GM23338 (cell line): ENCODE data around the gene TRPC4. TPM values are rescaled to one million over a fixed set of nuclear protein-coding genes. Genes with fewer than 3 reads are reported as not detected.
A peak's percentile ranks its signal among the peaks of the same experiment; 100 is the strongest.

ENCODE experiments used
- ATAC-seq: fragments of 200-7000 bp; cut with Tn5 transposase; 3 replicates; pipeline ENCODE4 v1.9.1; 2020
- DNase-seq: peaks from one replicate; pipeline ENCODE4 v3.0.0-alpha.2; 2015; ENCODE audit warnings: low spot score
- H2AFZ ChIP-seq: fragments of 200-600 bp; sonication (generic); 2 replicates; pipeline ENCODE4 v1.8.0; 2016; ENCODE audit warnings: antibody characterized with exemption, mild to moderate bottlenecking, moderate library complexity
- H3F3A ChIP-seq: fragments of 200-600 bp; sonication (generic); replicated peaks from 2 replicates; pipeline ENCODE4 v1.8.0; 2017; ENCODE audit warnings: antibody characterized with exemption, mixed run types, low read depth
- H3K27ac ChIP-seq: fragments of 200-600 bp; sonication (generic); 2 replicates; pipeline ENCODE4 v1.6.1; 2016; ENCODE audit warnings: low read depth
- H3K27me3 ChIP-seq: fragments of 200-600 bp; sonication (generic); 2 replicates; pipeline ENCODE4 v1.8.0; 2016; ENCODE audit warnings: mild to moderate bottlenecking, mixed run types, moderate library complexity; ENCODE audit not compliant: insufficient read depth
- H3K36me3 ChIP-seq: fragments of 200-600 bp; sonication (generic); 2 replicates; pipeline ENCODE4 v1.8.0; 2016; ENCODE audit warnings: mild to moderate bottlenecking; ENCODE audit not compliant: insufficient read depth
- H3K4me1 ChIP-seq: fragments of 200-600 bp; sonication (generic); 2 replicates; pipeline ENCODE4 v1.8.0; 2016; ENCODE audit warnings: mild to moderate bottlenecking, moderate library complexity; ENCODE audit not compliant: insufficient read depth
- H3K4me2 ChIP-seq: fragments of 200-600 bp; sonication (generic); 2 replicates; pipeline ENCODE4 v1.7.1; 2017; ENCODE audit warnings: mixed run types
- H3K4me3 ChIP-seq: fragments of 200-600 bp; sonication (generic); 2 replicates; pipeline ENCODE4 v1.6.1; 2016; ENCODE audit warnings: mixed run types
- H3K79me2 ChIP-seq: fragments of 200-600 bp; sonication (generic); replicated peaks from 2 replicates; pipeline ENCODE4 v1.8.0; 2017; ENCODE audit warnings: mild to moderate bottlenecking; ENCODE audit not compliant: insufficient read depth
- H3K9me2 ChIP-seq: fragments of 200-600 bp; sonication (generic); 2 replicates; pipeline ENCODE4 v1.8.0; 2017; ENCODE audit not compliant: insufficient read depth
- H4K20me1 ChIP-seq: fragments of 200-600 bp; sonication (generic); replicated peaks from 2 replicates; pipeline ENCODE4 v1.8.0; 2017; ENCODE audit warnings: mild to moderate bottlenecking; ENCODE audit not compliant: insufficient read depth
- H3K27ac Mint-ChIP-seq: 2 replicates; pipeline ENCODE4 v1.8.0; 2020; ENCODE audit warnings: inconsistent platforms, mild to moderate bottlenecking, moderate library complexity, mixed read lengths
- H3K27me3 Mint-ChIP-seq: 3 replicates; pipeline ENCODE4 v1.8.0; 2022; ENCODE audit warnings: low read depth, mild to moderate bottlenecking, moderate library complexity, mixed read lengths, inconsistent platforms; ENCODE audit not compliant: insufficient read depth, poor library complexity
- H3K36me3 Mint-ChIP-seq: 3 replicates; pipeline ENCODE4 v1.8.0; 2021; ENCODE audit warnings: low read depth, mild to moderate bottlenecking, inconsistent platforms, moderate library complexity, mixed read lengths
- H3K4me1 Mint-ChIP-seq: 3 replicates; pipeline ENCODE4 v1.8.0; 2020; ENCODE audit warnings: mild to moderate bottlenecking, inconsistent platforms, mixed read lengths
- H3K4me3 Mint-ChIP-seq: 3 replicates; pipeline ENCODE4 v1.8.0; 2021; ENCODE audit warnings: moderate library complexity, mild to moderate bottlenecking, inconsistent platforms, mixed read lengths
- H3K9me3 Mint-ChIP-seq: 3 replicates; pipeline ENCODE4 v1.8.0; 2020; ENCODE audit warnings: moderate library complexity, mild to moderate bottlenecking, inconsistent platforms, mixed read lengths
- CREB1 ChIP-seq: fragments of 250-450 bp; sonication (Bioruptor Pico); IDR thresholded peaks from 2 replicates; pipeline ENCODE4 v1.5.0; 2020; ENCODE audit warnings: low read depth, mild to moderate bottlenecking, moderate library complexity
- ETS1 ChIP-seq: IDR thresholded peaks from 2 replicates; pipeline ENCODE4 v1.6.1; 2016; ENCODE audit warnings: antibody characterized with exemption
- EZH2 ChIP-seq: fragments of 200-600 bp; sonication (generic); IDR thresholded peaks from one replicate; pipeline ENCODE4 v1.8.0; 2017; ENCODE audit warnings: antibody characterized with exemption, mild to moderate bottlenecking, low read depth; ENCODE audit not compliant: unreplicated experiment
- EZH2phosphoT487 ChIP-seq: fragments of 200-600 bp; sonication (generic); IDR thresholded peaks from one replicate; pipeline ENCODE4 v1.8.1; 2018; ENCODE audit warnings: antibody characterized with exemption; ENCODE audit not compliant: unreplicated experiment
- JUNB ChIP-seq: IDR thresholded peaks from one replicate; pipeline ENCODE4 v1.6.1; 2016; ENCODE audit warnings: antibody characterized with exemption; ENCODE audit not compliant: unreplicated experiment
- NANOG ChIP-seq: IDR thresholded peaks from 2 replicates; pipeline ENCODE4 v1.6.1; 2016; ENCODE audit warnings: antibody characterized with exemption, borderline replicate concordance
- POLR2AphosphoS5 ChIP-seq: IDR thresholded peaks from 2 replicates; pipeline ENCODE4 v1.6.1; 2016; ENCODE audit warnings: antibody characterized with exemption, low read depth
- REST ChIP-seq: IDR thresholded peaks from one replicate; pipeline ENCODE4 v1.6.1; 2018; ENCODE audit warnings: antibody characterized with exemption; ENCODE audit not compliant: unreplicated experiment
- STAT1 ChIP-seq: IDR thresholded peaks from one replicate; pipeline ENCODE4 v1.6.1; 2016; ENCODE audit warnings: antibody characterized with exemption; ENCODE audit not compliant: unreplicated experiment
- ZNF114 ChIP-seq: fragments of 250-450 bp; sonication (Bioruptor Pico); IDR thresholded peaks from 2 replicates; pipeline ENCODE4 v1.5.0; 2020; ENCODE audit warnings: mild to moderate bottlenecking, moderate library complexity
- ZNF331 ChIP-seq: fragments of 250-450 bp; sonication (Bioruptor Pico); IDR thresholded peaks from 2 replicates; pipeline ENCODE4 v1.5.0; 2020; ENCODE audit warnings: low read depth, mild to moderate bottlenecking, moderate library complexity
- ZNF462 ChIP-seq: fragments of 250-450 bp; sonication (Bioruptor Pico); IDR thresholded peaks from 2 replicates; pipeline ENCODE4 v1.5.0; 2020; ENCODE audit warnings: mild to moderate bottlenecking, moderate library complexity
- polyA plus RNA-seq: library from polyadenylated mRNA; unstranded; fragments of >200 nt; fragmentation: Nextera tagmentation; extraction: Ambion mirVana; gene quantifications from 2 replicates; pipeline ENCODE4 v1.2.1, GENCODE V29; 2016
- total RNA-seq: library from RNA; depleted of rRNA; stranded (reverse); fragments of >200 nt; shearing (Covaris generic); gene quantifications from 2 replicates; pipeline ENCODE4 v1.2.3, GENCODE V29; 2014

Gene TRPC4
- total and polyA plus RNA-seq, 2 experiments from 2014 or later: 1.1 to 2.1 TPM

GRCh38 chr13:37645181-37645740, 224.3 kb downstream of the TRPC4 start:
- Histone ChIP-seq H3K36me3 (no peaks in the 10 kb centered on the region), H3K27me3 (no peaks in the 10 kb centered on the region), H3K9me2 (peaks cover 6% of the 10 kb centered on the region; the same call in 1 of the 2 replicates), H2AFZ (peak overlapping the region; percentile 56; the same call in 1 of the 2 replicates), H3K4me3 (no peak overlapping the region), H4K20me1 (no peaks in the 10 kb centered on the region), H3K27ac (0 out of 2 replicates have a peak overlapping the region, but pooled peaks have one; percentile 40), H3K4me2 (peak overlapping the region; percentile 53; the same call in 1 of the 2 replicates), H3K4me1 (peaks cover 15% of the 10 kb centered on the region), H3F3A (no peaks in the 10 kb centered on the region), H3K79me2 (no peaks in the 10 kb centered on the region)
- Mint-ChIP-seq H3K27ac (peak overlapping the region; percentile 57; the same call in 1 of the 2 replicates), H3K4me3 (no peak overlapping the region), H3K27me3 (peaks cover 3% of the 10 kb centered on the region), H3K4me1 (peaks cover 17% of the 10 kb centered on the region), H3K9me3 (no peaks in the 10 kb centered on the region; the same call in 2 of the 3 replicates), H3K36me3 (no peaks in the 10 kb centered on the region)
- peak; percentile 37 for DNase-seq
- ATAC-seq: peak; percentile 38; the same call in 1 of the 3 replicates
- TF ChIP-seq EZH2 (no peak), ZNF331 (CRISPR knock-in tag) (no peak), ZNF114 (no peak), JUNB (no peak), CREB1 (CRISPR knock-in tag) (no peak), EZH2phosphoT487 (no peak)

- peaks cover 6% of the 10 kb centered on the region; the same call in 1 of the 2 replicates for H3K9me2 ChIP-seq
- TF ChIP-seq ZNF114 (no peak), POLR2AphosphoS5 (no peak), STAT1 (no peak), ETS1 (no peak), REST (no peak), ZNF462 (CRISPR knock-in tag) (no peak), NANOG (no peak)
- no peaks in the 10 kb centered on the region for H4K20me1 ChIP-seq
- DNase-seq: no peak
- H3K4me1 ChIP-seq: peaks cover 9% of the 10 kb centered on the region
- H3K4me3 Mint-ChIP-seq: no peak overlapping the region
- H3K79me2 ChIP-seq: no peaks in the 10 kb centered on the region
- no peaks in the 10 kb centered on the region for H3K36me3 ChIP-seq
- no peak overlapping the region for H3K4me3 ChIP-seq
- no peaks in the 10 kb centered on the region for H3K27me3 ChIP-seq
- no peak overlapping the region for H2AFZ ChIP-seq
- peaks cover 9% of the 10 kb centered on the region for H3K4me1 Mint-ChIP-seq
- H3F3A ChIP-seq: no peaks in the 10 kb centered on the region
- no peaks in the 10 kb centered on the region for H3K36me3 Mint-ChIP-seq
- H3K27ac ChIP-seq: no peak overlapping the region
- H3K9me3 Mint-ChIP-seq: no peaks in the 10 kb centered on the region; the same call in 2 of the 3 replicates
- ATAC-seq: no peak
- H3K4me2 ChIP-seq: no peak overlapping the region
- peaks cover 3% of the 10 kb centered on the region for H3K27me3 Mint-ChIP-seq
- no peak overlapping the region for H3K27ac Mint-ChIP-seq
These were observed 228.2 kb downstream of the TRPC4 start for GRCh38 chr13:37641391-37641790.
